ENCODE data around the gene PPFIA2.

Gene PPFIA2

GRCh38 chr12:81416571-81416970 lies 342.6 kb downstream of the PPFIA2 start:
- Histone ChIP-seq H3K36me3 (ENCODE audit: insufficient read depth, low read length) (no peaks in the 10 kb centered on the region), H3K79me2 (ENCODE audit: insufficient read depth, low read length) (no peaks in the 10 kb centered on the region), H3K9me2 (replicated peaks; ENCODE audit: low read depth, low read length) (no peaks in the 10 kb centered on the region), H3K9ac (ENCODE audit: low read depth, low read length, poor library complexity, severe bottlenecking) (no peak overlapping the region), H3K4me1 (ENCODE audit: insufficient read depth, low read length, poor library complexity, severe bottlenecking) (no peaks in the 10 kb centered on the region), H3K9me3 (ENCODE audit: insufficient read depth, low read depth, low read length) (no peaks in the 10 kb centered on the region), H2AFZ (ENCODE audit: low read length) (no peak overlapping the region), H3K4me2 (ENCODE audit: low read depth, low read length, poor library complexity, severe bottlenecking) (no peak overlapping the region), H3F3A (ENCODE audit: low read depth) (no peaks in the 10 kb centered on the region), H4K20me1 (ENCODE audit: insufficient read depth, low read length, poor library complexity, severe bottlenecking) (no peaks in the 10 kb centered on the region), H3K27me3 (ENCODE audit: insufficient read depth, low read length, poor library complexity, severe bottlenecking) (no peaks in the 10 kb centered on the region), H3K4me3 (ENCODE audit: low read length, poor library complexity, severe bottlenecking) (no peak overlapping the region)
- TF ChIP-seq EZH2phosphoT487 (IDR thresholded peaks at IDR 0.05; ENCODE audit: borderline replicate concordance) (no peak), CTCF (conservative IDR thresholded peaks at IDR 0.05; ENCODE audit: low read length) (no peak)

DNA sequence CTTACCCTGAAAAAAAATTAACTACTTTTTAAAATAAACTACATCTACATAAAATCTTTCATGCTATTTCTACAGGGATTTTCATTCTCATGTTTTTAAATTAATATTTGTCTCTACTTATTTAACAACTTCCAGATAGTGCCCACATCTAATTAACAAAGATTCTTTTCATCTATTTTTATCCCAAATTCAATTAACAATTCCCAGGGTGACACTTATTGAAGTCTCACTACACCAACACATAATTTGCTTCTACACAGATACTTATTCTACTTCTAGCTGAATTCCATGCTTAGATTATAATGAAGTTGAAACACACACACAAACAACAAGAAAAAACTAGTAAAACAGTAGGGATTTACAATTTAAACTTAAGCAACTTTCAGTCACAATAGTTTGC lies 344.7 kb downstream of the PPFIA2 start:
- Histone ChIP-seq H3K27me3 (ENCODE audit: insufficient read depth, low read length, poor library complexity, severe bottlenecking) (no peaks in the 10 kb centered on the region), H3K4me1 (ENCODE audit: insufficient read depth, low read length, poor library complexity, severe bottlenecking) (no peaks in the 10 kb centered on the region), H3K9ac (ENCODE audit: low read depth, low read length, poor library complexity, severe bottlenecking) (no peak overlapping the region), H4K20me1 (ENCODE audit: insufficient read depth, low read length, poor library complexity, severe bottlenecking) (no peaks in the 10 kb centered on the region), H3K9me3 (ENCODE audit: insufficient read depth, low read depth, low read length) (no peaks in the 10 kb centered on the region), H3K79me2 (ENCODE audit: insufficient read depth, low read length) (no peaks in the 10 kb centered on the region), H3K9me2 (replicated peaks; ENCODE audit: low read depth, low read length) (no peaks in the 10 kb centered on the region), H3K4me2 (ENCODE audit: low read depth, low read length, poor library complexity, severe bottlenecking) (no peak overlapping the region), H3F3A (ENCODE audit: low read depth) (no peaks in the 10 kb centered on the region), H3K4me3 (ENCODE audit: low read length, poor library complexity, severe bottlenecking) (no peak overlapping the region), H2AFZ (ENCODE audit: low read length) (no peak overlapping the region), H3K36me3 (ENCODE audit: insufficient read depth, low read length) (no peaks in the 10 kb centered on the region)
- TF ChIP-seq CTCF (conservative IDR thresholded peaks at IDR 0.05; ENCODE audit: low read length) (no peak), EZH2phosphoT487 (IDR thresholded peaks at IDR 0.05; ENCODE audit: borderline replicate concordance) (no peak)

GRCh38 chr12:81412940-81413339 lies 346.2 kb downstream of the PPFIA2 start:
- no peaks in the 10 kb centered on the region for H3K9me2 ChIP-seq (replicated peaks; ENCODE audit: low read depth, low read length)
- no peaks in the 10 kb centered on the region for H4K20me1 ChIP-seq (ENCODE audit: insufficient read depth, low read length, poor library complexity, severe bottlenecking)
- no peak overlapping the region for H3K9ac ChIP-seq (ENCODE audit: low read depth, low read length, poor library complexity, severe bottlenecking)
- no peaks in the 10 kb centered on the region for H3K4me1 ChIP-seq (ENCODE audit: insufficient read depth, low read length, poor library complexity, severe bottlenecking)
- TF ChIP-seq CTCF (conservative IDR thresholded peaks at IDR 0.05; ENCODE audit: low read length): no peak
- TF ChIP-seq EZH2phosphoT487 (IDR thresholded peaks at IDR 0.05; ENCODE audit: borderline replicate concordance): no peak
- no peaks in the 10 kb centered on the region for H3K79me2 ChIP-seq (ENCODE audit: insufficient read depth, low read length)
- H2AFZ ChIP-seq (ENCODE audit: low read length): no peak overlapping the region
- H3K4me3 ChIP-seq (ENCODE audit: low read length, poor library complexity, severe bottlenecking): no peak overlapping the region
- H3K27me3 ChIP-seq (ENCODE audit: insufficient read depth, low read length, poor library complexity, severe bottlenecking): no peaks in the 10 kb centered on the region
- no peak overlapping the region for H3K4me2 ChIP-seq (ENCODE audit: low read depth, low read length, poor library complexity, severe bottlenecking)
- H3K36me3 ChIP-seq (ENCODE audit: insufficient read depth, low read length): no peaks in the 10 kb centered on the region
- no peaks in the 10 kb centered on the region for H3K9me3 ChIP-seq (ENCODE audit: insufficient read depth, low read depth, low read length)
- H3F3A ChIP-seq (ENCODE audit: low read depth): no peaks in the 10 kb centered on the region

Measured in Loucy (cell line).